Measurements from ENCODE around the gene ARHGEF28.

The ARHGEF28 gene

DNA sequence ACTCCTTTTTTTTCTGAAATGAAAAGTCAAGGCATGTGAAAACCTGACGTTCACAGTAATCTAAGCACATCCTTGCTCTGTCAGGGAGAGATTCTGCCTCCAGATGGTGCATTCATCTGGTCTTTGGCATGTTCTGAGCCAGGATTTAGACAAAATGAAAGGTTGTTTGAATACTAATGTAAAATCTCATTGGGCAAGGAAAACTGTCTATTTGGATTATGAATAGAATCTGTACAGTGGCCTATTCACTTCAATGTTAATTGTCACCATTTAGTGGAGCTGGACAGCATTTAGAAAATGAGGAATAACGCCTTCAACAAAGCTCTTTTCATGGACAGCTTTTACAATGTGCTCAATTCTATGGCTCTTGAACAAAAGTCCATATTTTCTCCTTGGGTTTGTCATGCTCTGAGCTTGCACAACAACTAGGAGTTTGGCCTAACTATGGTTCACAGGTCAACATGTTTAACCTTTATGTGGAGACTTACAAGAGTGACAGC, 28.9 kb downstream of the ARHGEF28 start:
- no peak for DNase-seq

GRCh38 chr5:73655521-73656160, 29.6 kb downstream of the ARHGEF28 start:
- no peak for DNase-seq

- no peak for DNase-seq
Measured at GRCh38 chr5:73661753-73662152, 35.8 kb downstream of the ARHGEF28 start.

GRCh38 chr5:73663161-73663859, 37.3 kb downstream of the ARHGEF28 start:
- no peak for DNase-seq

DNA sequence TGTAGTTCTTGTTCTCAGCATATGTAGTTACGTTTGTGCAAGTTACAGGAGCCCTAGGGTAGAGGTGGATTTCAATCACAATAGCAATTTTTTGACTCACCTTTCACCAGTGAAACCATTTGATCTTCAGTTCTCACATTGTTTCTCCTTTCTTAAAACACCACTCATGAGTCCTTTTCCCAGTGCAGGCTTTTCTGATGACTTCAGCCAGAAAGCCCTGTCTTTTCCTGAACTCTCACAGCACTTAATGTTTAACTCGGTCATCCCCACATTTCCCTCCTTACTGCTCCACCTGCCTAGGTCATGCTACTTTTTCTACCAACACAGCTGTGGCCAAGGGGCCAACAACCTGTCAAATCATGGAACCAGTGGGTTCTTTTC, 37.9 kb downstream of the ARHGEF28 start:
- DNase-seq = no peak

DNA sequence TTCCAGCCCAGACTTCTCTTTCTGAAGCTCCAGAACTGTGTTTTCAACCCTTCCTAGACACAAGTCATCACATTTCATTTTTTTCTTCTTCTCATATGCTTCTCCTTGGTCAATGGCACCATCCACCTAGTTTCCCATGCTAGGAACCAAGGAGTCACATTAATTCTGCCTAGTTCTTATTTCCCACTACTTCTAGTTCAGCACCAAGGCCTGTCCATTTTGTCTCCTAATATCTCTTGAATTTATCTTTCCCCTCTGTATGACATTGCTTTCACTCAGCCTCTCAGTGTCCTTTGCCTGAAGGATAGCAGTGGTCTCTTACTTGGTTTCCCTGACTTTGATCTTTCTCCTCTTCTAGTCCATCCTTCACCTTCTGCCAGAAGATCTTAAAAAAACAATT, 38.8 kb downstream of the ARHGEF28 start:
- DNase-seq = no peak

GRCh38 chr5:73666891-73667290, 40.9 kb downstream of the ARHGEF28 start:
- DNase-seq = no peak

GRCh38 chr5:73668017-73668416, 42.0 kb downstream of the ARHGEF28 start:
- no peak for DNase-seq

DNA sequence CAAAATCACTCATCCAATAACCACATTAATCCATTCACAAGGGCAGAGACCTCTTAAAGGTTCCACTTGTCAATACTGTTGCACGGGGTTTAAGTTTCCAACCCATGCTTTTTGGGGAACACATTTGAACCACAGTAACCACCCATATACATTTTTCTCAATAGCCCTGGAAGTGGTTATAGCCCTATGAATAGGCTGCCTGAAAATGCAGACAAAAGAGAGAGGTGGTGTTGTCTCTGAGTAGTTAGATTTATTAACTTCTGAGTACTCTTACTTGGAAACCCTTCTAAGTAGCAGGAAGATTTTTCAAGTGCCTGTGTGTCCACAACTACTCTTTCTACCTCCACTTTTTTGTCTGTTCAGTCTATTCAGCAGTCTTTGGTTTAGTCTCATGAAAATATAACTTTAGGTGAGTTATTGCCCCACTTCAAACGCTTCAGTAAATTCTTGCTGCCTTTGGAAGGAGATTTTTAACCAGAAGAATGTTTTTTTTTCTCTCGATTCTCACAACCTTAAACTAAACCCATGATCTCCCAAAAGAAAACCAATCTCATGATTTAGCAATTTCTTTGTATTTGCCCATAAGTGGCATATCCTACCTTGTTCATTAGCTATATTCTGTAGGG, 42.6 kb downstream of the ARHGEF28 start:
- DNase-seq = no peak

DNA sequence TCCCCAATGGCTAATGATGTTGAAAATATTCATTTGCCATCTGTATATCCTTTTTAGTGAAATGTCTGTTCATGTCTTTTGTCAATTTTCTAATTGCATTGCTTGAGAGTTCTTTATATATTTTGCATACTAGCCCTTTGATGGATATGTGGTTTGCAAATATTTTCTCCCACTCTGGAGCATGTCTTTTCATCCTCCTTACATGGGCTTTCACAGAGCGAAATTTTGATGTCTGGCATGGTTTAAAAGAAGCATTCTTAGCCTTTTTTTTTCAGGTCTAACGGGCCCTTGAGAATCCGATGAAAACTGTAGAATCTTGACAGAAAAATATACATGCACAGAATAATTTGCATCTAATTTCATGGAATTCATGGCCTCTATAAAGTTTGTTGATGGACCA, 44.7 kb downstream of the ARHGEF28 start:
- no peak for DNase-seq

GRCh38 chr5:73672132-73672531, 46.1 kb downstream of the ARHGEF28 start:
- no peak for DNase-seq

- no peak for DNase-seq
Measured at GRCh38 chr5:73673161-73673591, 47.2 kb downstream of the ARHGEF28 start.

- DNase-seq = no peak
Measured at GRCh38 chr5:73674669-73675004, 48.6 kb downstream of the ARHGEF28 start.

- DNase-seq = no peak
Measured at GRCh38 chr5:73678322-73678740, 52.3 kb downstream of the ARHGEF28 start.

GRCh38 chr5:73678807-73679206, 52.8 kb downstream of the ARHGEF28 start:
- no peak for DNase-seq

- DNase-seq = no peak
Measured at GRCh38 chr5:73682176-73682575, 56.2 kb downstream of the ARHGEF28 start.

DNA sequence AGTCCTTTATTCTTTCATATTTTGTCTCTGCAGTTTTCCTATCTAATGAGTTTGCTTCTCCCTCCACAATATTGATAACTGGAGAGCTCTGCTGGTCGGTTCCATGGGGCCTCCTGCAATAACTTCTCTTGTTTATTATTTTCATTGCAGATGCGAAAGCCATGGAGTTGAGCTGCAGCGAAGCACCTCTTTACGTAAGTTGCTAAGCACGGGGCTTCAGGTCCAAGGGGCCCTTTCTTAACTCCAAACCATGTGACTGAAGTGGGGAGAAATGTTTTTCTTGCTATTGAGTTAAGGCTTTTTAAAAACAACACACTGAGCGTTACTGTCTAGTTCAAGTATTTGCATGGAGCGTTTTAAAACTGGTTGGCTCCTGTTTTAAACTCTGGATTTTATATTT, 58.7 kb downstream of the ARHGEF28 start:
- no peak for DNase-seq

DNA sequence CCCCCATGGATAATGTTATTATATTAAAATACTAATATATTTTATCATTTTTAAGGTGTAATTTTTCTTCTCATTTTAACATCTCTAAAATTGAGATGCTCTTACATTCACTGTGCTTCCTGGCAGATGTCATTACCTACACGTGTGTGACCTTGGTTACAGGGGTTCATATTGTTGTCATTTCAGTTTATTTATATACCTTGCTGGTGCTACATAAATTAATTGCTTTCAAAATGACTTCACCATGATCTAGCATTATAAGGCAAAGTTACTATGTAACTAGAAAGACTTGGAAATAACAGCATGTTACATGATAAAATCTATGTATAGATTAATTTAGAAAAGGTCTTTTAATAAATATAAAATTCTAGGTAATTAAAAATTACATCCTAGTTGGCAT, 60.9 kb downstream of the ARHGEF28 start:
- no peak for DNase-seq

DNA sequence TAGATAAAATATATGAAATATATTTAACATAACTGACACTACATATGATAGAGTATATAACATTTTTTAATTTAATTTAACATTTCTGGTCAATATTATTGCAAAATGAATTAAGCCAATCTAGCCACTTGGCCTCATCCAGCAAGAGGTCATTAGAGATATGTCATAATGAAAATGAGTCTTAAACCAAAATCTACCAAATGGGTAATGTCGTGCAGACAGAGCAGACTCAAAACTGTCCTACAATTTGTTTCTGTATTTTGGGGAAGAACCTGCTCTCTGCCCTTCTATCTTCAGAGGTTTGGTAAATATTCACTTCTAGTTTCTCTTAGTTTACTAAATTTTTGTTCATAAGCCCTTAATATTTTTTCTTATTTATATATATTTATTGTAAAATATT, 61.4 kb downstream of the ARHGEF28 start:
- no peak for DNase-seq

DNA sequence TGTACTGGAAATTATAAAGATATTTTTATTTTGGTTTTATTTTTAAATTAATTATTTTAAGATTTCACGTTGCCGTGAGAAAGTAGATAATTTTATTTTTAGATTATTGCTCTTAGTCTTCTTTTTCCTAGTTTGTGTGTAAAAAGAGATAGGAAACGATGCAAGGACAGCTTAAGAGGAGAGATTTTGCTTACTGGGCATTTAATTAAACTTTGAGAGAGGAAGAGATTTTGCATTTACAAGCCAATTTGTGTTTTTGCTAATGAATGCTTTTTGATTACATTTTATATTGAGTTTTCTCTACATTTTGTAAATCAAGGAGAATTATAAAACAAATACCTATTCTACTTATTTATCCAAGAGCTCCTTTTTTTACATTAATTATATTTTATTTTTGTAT, 64.0 kb downstream of the ARHGEF28 start:
- no peak for DNase-seq

DNA sequence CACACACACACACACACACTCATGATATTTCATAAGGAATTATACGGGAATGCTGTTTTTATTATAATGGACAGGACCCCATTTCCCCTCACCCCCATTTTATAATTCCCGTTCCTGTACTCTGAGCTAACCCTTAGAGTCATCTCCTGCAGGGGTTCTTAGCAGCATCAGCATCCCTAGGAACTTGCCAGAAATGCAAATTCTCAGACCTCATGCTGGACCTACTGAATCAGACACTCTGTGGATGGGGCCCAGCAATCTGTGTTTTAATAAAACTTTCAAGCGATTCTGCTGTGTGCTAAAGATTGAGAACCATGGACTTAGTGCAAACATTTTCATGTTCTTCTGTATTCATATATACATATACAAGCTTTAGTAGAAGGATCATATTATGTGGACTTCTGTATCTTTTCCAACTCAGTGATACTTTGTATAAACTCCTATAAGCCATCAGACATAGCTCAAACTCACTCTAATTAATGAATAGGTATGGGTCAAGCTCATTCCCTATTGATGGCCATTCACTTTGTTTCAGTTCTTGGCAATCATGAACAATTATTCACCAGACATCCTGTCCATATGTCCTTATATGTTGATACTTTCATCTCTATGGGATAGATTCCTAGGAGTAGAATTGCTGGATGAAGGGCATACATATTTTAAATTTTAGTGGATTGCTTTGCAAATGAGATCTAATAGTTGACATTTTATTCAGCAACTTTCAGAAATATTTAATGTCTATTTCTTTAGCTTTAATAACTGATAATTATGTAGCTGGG, 65.5 kb downstream of the ARHGEF28 start:
- no peak for DNase-seq

- no peak for DNase-seq
Measured at GRCh38 chr5:73692166-73692640, 66.2 kb downstream of the ARHGEF28 start.

GRCh38 chr5:73692981-73693380, 67.0 kb downstream of the ARHGEF28 start:
- DNase-seq = no peak

All from activated T-cell treated with anti-CD3 and anti-CD28 coated beads for 4 hours (primary cell).